Measurements from ENCODE around the gene PPARA. TPM values are rescaled to one million over a fixed set of nuclear protein-coding genes. Genes with fewer than 3 reads are reported as not detected.
A peak's percentile ranks its signal among the peaks of the same experiment; 100 is the strongest.

Gene PPARA
- total RNA-seq, 1 experiment from 2014 or later = 10.7 TPM

- Histone ChIP-seq H3K27ac (ENCODE audit: low read length) (peak within 1 kb of the TSS; percentile 75), H3K27me3 (ENCODE audit: control insufficient read depth, insufficient read depth, low read length) (no peaks in the 10 kb centered on the region), H3K36me3 (ENCODE audit: control insufficient read depth, insufficient read depth, low read length) (no peaks in the 10 kb centered on the region), H3K4me3 (ENCODE audit: low read depth in 2 of 2, low read length in 2 of 2) (peak within 1 kb of the TSS; percentile 72 to 85), H3K4me1 (ENCODE audit: control insufficient read depth, insufficient read depth, low read length) (peaks cover 7% of the 10 kb centered on the region), H3K9me3 (ENCODE audit: control insufficient read depth, insufficient read depth, low read depth, low read length) (no peaks in the 10 kb centered on the region)
- POLR2A ChIA-PET = no interaction called here
- CTCF ChIA-PET = interaction anchor here (0.6 kb wide), 1 partner anchor 676 kb away, joined by 6 read pairs; no protein-coding TSS in a partner anchor
- TF ChIP-seq TCF7L2 (IDR thresholded peaks at IDR 0.05; ENCODE audit: low read depth, low read length) (peak; percentile 84), CTCF (IDR thresholded peaks at IDR 0.05) (no peak), SIN3A (IDR thresholded peaks at IDR 0.05; ENCODE audit: borderline replicate concordance, insufficient read depth, low read depth, low read length) (no peak), POLR2AphosphoS5 (IDR thresholded peaks at IDR 0.05; ENCODE audit: low read depth, low read length) (peak; percentile 67)
- ATAC-seq = peak; percentile 98
- BruUV-seq (replicated peaks) = no TSS peak
- intact Hi-C loops (cut with micrococcal nuclease; ENCODE audit: unreplicated experiment) (no loop called here), in situ Hi-C loops (cut with HindIII; ENCODE audit: low pct_unique_long_range_greater_than_20kb, low sequenced_read_pairs) (no loop called here)
- no peak for DNase-seq (ENCODE audit: low read depth, low spot score)
These were observed 117.3 kb downstream of the PPARA start, which contains the start of gene TTC38 for GRCh38 chr22:46267431-46268279. TTC38 (plus strand) TSS chr22:46268008; CDS start chr22:46268040, 32 bp downstream.

- no peaks in the 10 kb centered on the region for H3K9me3 ChIP-seq (ENCODE audit: control insufficient read depth, insufficient read depth, low read depth, low read length)
- no peaks in the 10 kb centered on the region for H3K36me3 ChIP-seq (ENCODE audit: control insufficient read depth, insufficient read depth, low read length)
- H3K4me1 ChIP-seq (ENCODE audit: control insufficient read depth, insufficient read depth, low read length) = peaks cover 7% of the 10 kb centered on the region
- ATAC-seq = no peak
- CTCF ChIA-PET = no interaction called here
- no TSS peak for BruUV-seq (replicated peaks)
- no peaks in the 10 kb centered on the region for H3K27me3 ChIP-seq (ENCODE audit: control insufficient read depth, insufficient read depth, low read length)
- TF ChIP-seq REST (IDR thresholded peaks at IDR 0.05; ENCODE audit: insufficient read depth in 1 of 2, low read depth in 2 of 2, low read length in 1 of 2) (no peak), TCF7L2 (IDR thresholded peaks at IDR 0.05; ENCODE audit: low read depth, low read length) (no peak), POLR2AphosphoS5 (IDR thresholded peaks at IDR 0.05; ENCODE audit: low read depth, low read length) (no peak), CTCF (IDR thresholded peaks at IDR 0.05) (no peak)
- no peak for DNase-seq (ENCODE audit: low read depth, low spot score)
- no peak overlapping the region for H3K27ac ChIP-seq (ENCODE audit: low read length)
- in situ Hi-C loops (cut with HindIII; ENCODE audit: low pct_unique_long_range_greater_than_20kb, low sequenced_read_pairs) = no loop called here
- POLR2A ChIA-PET = no interaction called here
- intact Hi-C loops (cut with micrococcal nuclease; ENCODE audit: unreplicated experiment) = no loop called here
- H3K4me3 ChIP-seq (ENCODE audit: low read depth in 2 of 2, low read length in 2 of 2) = no peak overlapping the region
These were observed 119.2 kb downstream of the PPARA start for GRCh38 chr22:46269564-46269963.

Data from Panc1 (cell line).